NB4 (cell line): ENCODE results near the gene NFIL3.

Source experiments
- POLR2A ChIP-seq: IDR thresholded peaks from 2 replicates; pipeline ENCODE4 v1.6.1; 2011; ENCODE audit warnings: mild to moderate bottlenecking; ENCODE audit not compliant: insufficient read length; ENCODE audit errors: extremely low read depth
- TF ChIP-seq, protein P1 (sequence below): IDR thresholded peaks from one replicate; pipeline ENCODE4 v1.5.1; 2012; ENCODE audit warnings: low read depth, low read length

DNA sequence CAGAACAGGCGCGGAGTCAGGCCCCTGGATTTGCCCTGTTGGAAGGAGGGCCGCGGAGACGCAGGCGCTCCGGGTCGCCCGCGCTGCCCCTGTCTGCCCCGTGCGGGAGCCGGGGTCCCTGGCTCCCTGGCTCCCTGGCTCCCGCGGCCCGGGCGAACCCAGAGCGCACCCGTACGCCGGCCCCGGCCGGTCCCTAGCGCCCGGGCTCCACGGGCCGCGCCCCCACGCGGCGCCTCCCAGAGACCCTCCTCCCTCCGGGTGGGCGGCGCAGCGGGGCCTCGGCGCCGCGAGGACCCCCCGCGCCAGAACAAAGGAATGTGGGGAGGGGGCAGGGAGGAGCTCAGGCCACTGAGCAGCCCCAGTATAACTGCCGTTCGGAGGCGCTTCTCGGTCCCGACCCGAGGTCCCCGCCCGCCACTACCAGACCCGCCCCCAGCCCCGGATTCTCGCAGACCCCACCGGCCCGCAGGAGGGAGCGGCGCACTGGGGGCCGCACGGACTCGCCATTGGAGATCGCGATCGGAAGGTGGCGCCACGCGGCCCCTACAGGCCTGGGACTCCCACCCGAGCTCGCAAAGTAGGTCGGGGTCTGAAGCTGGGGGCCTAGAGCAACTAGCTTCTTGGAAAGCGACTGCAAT lies 2.4 kb downstream of the NFIL3 start:
- TF ChIP-seq, protein P1, sequence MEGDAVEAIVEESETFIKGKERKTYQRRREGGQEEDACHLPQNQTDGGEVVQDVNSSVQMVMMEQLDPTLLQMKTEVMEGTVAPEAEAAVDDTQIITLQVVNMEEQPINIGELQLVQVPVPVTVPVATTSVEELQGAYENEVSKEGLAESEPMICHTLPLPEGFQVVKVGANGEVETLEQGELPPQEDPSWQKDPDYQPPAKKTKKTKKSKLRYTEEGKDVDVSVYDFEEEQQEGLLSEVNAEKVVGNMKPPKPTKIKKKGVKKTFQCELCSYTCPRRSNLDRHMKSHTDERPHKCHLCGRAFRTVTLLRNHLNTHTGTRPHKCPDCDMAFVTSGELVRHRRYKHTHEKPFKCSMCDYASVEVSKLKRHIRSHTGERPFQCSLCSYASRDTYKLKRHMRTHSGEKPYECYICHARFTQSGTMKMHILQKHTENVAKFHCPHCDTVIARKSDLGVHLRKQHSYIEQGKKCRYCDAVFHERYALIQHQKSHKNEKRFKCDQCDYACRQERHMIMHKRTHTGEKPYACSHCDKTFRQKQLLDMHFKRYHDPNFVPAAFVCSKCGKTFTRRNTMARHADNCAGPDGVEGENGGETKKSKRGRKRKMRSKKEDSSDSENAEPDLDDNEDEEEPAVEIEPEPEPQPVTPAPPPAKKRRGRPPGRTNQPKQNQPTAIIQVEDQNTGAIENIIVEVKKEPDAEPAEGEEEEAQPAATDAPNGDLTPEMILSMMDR, result no peak
- no peak for TF ChIP-seq POLR2A
